Mononuclear cell (primary cell): ENCODE data around the gene LSS. TPM values are rescaled to one million over a fixed set of nuclear protein-coding genes. Genes with fewer than 3 reads are reported as not detected.
A peak's percentile ranks its signal among the peaks of the same experiment; 100 is the strongest.
"Not testable (repeated sequence)": the region's sequence is repeated elsewhere in the genome, so short reads cannot be mapped to it uniquely, and the experiment has no call there.

Experiments used
- H3K27me3 ChIP-seq: 2 replicates; pipeline ENCODE4 v1.6.0; 2011; ENCODE audit warnings: low read length, control low read depth; ENCODE audit not compliant: insufficient read depth
- H3K4me1 ChIP-seq: 2 replicates; pipeline ENCODE4 v1.5.1; 2011; ENCODE audit warnings: mild to moderate bottlenecking, low read length, control low read depth; ENCODE audit not compliant: insufficient read depth
- H3K4me3 ChIP-seq: 2 replicates; pipeline ENCODE4 v1.5.1; 2011; ENCODE audit warnings: mild to moderate bottlenecking, low read length, moderate library complexity
- H3K9me3 ChIP-seq: 2 replicates; pipeline ENCODE4 v1.5.1; 2011; ENCODE audit warnings: low read depth, mild to moderate bottlenecking, control low read depth, low read length
- total RNA-seq: library from RNA; depleted of rRNA; stranded (reverse); fragments of >200 nt; gene quantifications from one replicate; pipeline ENCODE4 v1.2.3, GENCODE V29; 2012

Gene LSS
- total RNA-seq, 1 donor: 9.6 TPM

- Histone ChIP-seq H3K9me3 (no peaks in the 10 kb centered on the region), H3K4me3 (no peak overlapping the region), H3K27me3 (no peaks in the 10 kb centered on the region), H3K4me1 (no peaks in the 10 kb centered on the region)
These were observed 37.3 kb downstream of the LSS start for GRCh38 chr21:46191257-46191685.

- H3K4me1 ChIP-seq: no peaks in the 10 kb centered on the region
- H3K4me3 ChIP-seq: no peak overlapping the region
- no peaks in the 10 kb centered on the region for H3K9me3 ChIP-seq
- H3K27me3 ChIP-seq: no peaks in the 10 kb centered on the region
These were observed 38.0 kb downstream of the LSS start for GRCh38 chr21:46190491-46191131.

GRCh38 chr21:46189959-46190490 is 38.5 kb downstream of the LSS start:
- no peaks in the 10 kb centered on the region for H3K9me3 ChIP-seq
- no peak overlapping the region for H3K4me3 ChIP-seq
- no peaks in the 10 kb centered on the region for H3K27me3 ChIP-seq
- H3K4me1 ChIP-seq: peaks cover under 1% of the 10 kb centered on the region

GRCh38 chr21:46189213-46189958 is 39.2 kb downstream of the LSS start:
- Histone ChIP-seq H3K4me3 (no peak overlapping the region), H3K9me3 (no peaks in the 10 kb centered on the region), H3K4me1 (peaks cover 6% of the 10 kb centered on the region), H3K27me3 (no peaks in the 10 kb centered on the region)

- no peak overlapping the region for H3K4me3 ChIP-seq
- H3K4me1 ChIP-seq: peaks cover 10% of the 10 kb centered on the region
These were observed 40.1 kb downstream of the LSS start for GRCh38 chr21:46188226-46189212.

GRCh38 chr21:46187814-46188213 is 40.8 kb downstream of the LSS start:
- Histone ChIP-seq H3K9me3 (no peaks in the 10 kb centered on the region), H3K4me3 (no peak overlapping the region), H3K27me3 (no peaks in the 10 kb centered on the region), H3K4me1 (peaks cover 10% of the 10 kb centered on the region)

More at GRCh38 chr21:46188226-46189212, 40.1 kb downstream of the LSS start:
- H3K9me3 ChIP-seq: no peaks in the 10 kb centered on the region
- no peaks in the 10 kb centered on the region for H3K27me3 ChIP-seq

- no peaks in the 10 kb centered on the region for H3K27me3 ChIP-seq
- H3K9me3 ChIP-seq: no peaks in the 10 kb centered on the region
- H3K4me3 ChIP-seq: no peak overlapping the region
- H3K4me1 ChIP-seq: peaks cover 10% of the 10 kb centered on the region
These were observed 41.3 kb downstream of the LSS start for GRCh38 chr21:46187261-46187660.

- Histone ChIP-seq H3K4me1 (peaks cover 10% of the 10 kb centered on the region), H3K27me3 (no peaks in the 10 kb centered on the region), H3K4me3 (no peak overlapping the region), H3K9me3 (no peaks in the 10 kb centered on the region)
These were observed 42.9 kb downstream of the LSS start for GRCh38 chr21:46185716-46186115.

GRCh38 chr21:46184625-46185555 is 43.7 kb downstream of the LSS start:
- peak overlapping the region; percentile 50 for H3K4me3 ChIP-seq
- no peaks in the 10 kb centered on the region for H3K9me3 ChIP-seq
- peaks cover 10% of the 10 kb centered on the region for H3K4me1 ChIP-seq
- no peaks in the 10 kb centered on the region for H3K27me3 ChIP-seq

- no peaks in the 10 kb centered on the region for H3K27me3 ChIP-seq
- H3K4me3 ChIP-seq: peak within 1 kb of the TSS; percentile 50
- no peaks in the 10 kb centered on the region for H3K9me3 ChIP-seq
- H3K4me1 ChIP-seq: peaks cover 10% of the 10 kb centered on the region
These were observed 44.5 kb downstream of the LSS start, which contains the start of gene SPATC1L for GRCh38 chr21:46183910-46184624. SPATC1L (minus strand) TSS chr21:46184459; CDS start chr21:46182816, 1,643 bp downstream.

GRCh38 chr21:46183337-46183909 is 45.2 kb downstream of the LSS start:
- H3K9me3 ChIP-seq, H3K4me3 ChIP-seq, H3K27me3 ChIP-seq: not testable (repeated sequence)
- peaks cover 10% of the 10 kb centered on the region for H3K4me1 ChIP-seq

GRCh38 chr21:46182548-46183336 is 45.8 kb downstream of the LSS start:
- no peaks in the 10 kb centered on the region for H3K27me3 ChIP-seq
- H3K4me1 ChIP-seq: peaks cover 10% of the 10 kb centered on the region
- no peak overlapping the region for H3K4me3 ChIP-seq
- no peaks in the 10 kb centered on the region for H3K9me3 ChIP-seq
